ENCODE measurements around the gene PRKCE.

Gene PRKCE

GRCh38 chr2:45809205-45809604, 157.7 kb downstream of the PRKCE start:
- DNase-seq (ENCODE audit: low spot score) = no peak

GRCh38 chr2:45812011-45812500, 160.6 kb downstream of the PRKCE start:
- DNase-seq (ENCODE audit: low spot score) = no peak

DNA sequence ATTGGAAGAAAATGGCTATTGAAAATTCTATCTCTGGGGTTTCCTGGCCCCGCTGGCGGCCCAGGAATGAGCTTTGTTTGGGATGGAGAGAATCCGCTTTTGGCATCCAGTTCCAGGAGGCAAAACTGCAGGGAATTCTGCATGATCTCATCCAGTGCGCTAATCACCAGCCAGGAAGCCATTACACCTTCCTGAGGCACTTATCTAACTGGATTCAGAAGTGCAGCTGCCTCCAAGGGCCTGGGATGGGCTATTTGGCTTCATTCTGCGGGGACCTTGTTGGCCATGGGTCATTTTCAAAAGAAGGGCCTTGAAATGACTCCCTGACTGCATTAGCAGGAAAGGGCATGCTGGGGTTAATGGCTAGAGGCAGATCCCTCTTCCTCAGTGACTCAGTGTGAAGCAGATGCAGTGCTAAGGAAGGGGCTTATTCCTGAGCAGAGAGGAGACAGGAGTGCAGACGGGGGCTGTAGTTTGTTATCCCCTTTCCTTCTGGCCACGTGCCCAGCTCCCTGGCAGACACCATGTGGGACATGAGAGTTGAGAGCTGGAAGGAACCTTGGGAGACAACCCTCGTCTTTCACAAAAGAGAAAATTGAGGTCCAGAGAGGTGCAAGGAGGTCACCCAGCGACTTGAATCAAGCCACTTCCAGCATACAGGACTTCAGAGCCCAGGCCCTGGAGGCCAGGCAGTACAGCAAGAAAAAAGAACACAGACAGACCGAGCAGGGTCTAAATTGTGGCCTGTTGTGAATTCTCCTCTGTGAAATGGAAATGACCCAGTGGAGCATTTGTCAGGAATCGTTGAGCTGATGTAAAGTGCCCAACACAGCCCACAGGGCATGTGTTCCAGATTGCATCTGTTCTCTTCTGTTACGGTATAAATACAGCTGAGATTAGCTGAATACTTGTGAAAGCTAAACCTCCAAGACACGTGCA, 161.8 kb downstream of the PRKCE start:
- no peak for DNase-seq (ENCODE audit: low spot score)

GRCh38 chr2:45814488-45814887, 163.0 kb downstream of the PRKCE start:
- DNase-seq (ENCODE audit: low spot score) = no peak

DNA sequence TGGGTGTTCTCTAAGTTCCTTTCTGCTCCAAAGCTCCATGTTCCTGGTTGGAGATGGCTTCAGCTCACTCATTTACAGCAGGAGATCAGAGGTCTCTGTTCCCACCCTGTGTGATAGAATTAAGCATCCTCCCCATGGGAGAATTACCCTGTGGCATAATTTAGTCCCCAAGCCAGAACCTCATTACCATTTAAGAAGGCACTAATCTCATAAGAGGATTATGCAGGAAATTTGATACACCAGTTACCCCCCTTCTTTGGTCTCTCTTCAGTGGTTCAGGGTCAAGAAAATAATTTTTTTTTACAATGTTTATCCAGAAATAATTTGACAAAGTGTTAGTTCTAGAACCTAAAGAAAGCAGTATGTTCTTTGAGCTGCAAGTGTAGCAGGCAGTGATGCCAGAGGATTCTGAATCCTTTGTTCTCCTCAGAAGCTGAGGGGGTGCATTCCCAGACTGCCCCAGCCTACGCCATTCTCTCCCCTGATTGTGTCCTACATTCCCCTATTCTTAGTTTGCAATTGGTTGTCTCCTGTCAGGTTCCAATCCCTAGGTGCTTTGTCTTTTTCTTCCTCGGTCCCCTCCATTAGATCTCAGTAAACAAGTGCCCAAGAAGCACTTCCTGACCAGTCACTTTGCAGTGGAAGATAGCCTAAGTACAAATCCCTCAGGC, 163.6 kb downstream of the PRKCE start:
- no peak for DNase-seq (ENCODE audit: low spot score)

DNA sequence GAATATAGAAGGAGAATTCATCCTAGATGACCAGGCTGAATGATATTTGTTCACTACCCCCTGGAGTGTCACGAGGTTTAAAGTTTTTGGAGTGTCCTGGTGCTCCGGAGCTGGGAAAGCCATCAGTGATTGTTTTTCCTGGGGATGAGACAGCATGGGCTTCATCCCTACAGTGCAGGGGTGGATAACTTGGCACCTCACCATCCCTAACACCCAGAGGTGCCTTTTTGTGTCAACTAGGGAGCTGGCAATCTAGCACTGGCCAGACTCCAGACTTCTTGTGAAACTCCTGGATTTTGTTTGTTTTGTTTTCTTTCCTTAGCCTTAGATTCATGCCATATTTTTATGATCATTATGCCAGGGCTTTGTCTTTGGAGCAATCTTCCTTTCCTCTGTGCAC, 164.8 kb downstream of the PRKCE start:
- DNase-seq (ENCODE audit: low spot score) = no peak

- DNase-seq (ENCODE audit: low spot score) = no peak
These were observed 167.1 kb downstream of the PRKCE start for GRCh38 chr2:45818591-45818990.

DNA sequence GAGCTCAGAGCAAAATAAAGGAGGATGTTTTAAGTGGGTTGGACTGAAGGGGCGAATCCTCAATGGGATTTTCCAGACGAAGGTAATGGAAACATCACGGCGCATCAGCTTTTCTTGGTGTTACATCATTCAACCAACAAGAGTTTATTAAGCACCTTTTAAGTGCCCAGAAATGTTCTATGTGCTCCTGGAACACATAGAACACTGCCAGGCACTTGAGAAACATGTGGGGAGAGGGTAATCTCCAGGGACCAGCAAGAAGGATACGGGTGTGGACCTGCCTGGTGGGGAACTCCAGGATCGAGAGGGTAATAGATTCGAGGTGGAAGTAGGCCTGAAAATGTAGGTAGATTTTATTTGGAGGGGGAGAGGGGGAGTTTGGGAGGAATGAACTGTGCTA, 168.6 kb downstream of the PRKCE start:
- no peak for DNase-seq (ENCODE audit: low spot score)

- no peak for DNase-seq (ENCODE audit: low spot score)
These were observed 170.2 kb downstream of the PRKCE start for GRCh38 chr2:45821558-45822271.

- DNase-seq (ENCODE audit: low spot score) = no peak
These were observed 170.8 kb downstream of the PRKCE start for GRCh38 chr2:45822272-45822630.

GRCh38 chr2:45823723-45824206, 172.3 kb downstream of the PRKCE start:
- peak; percentile 65 for DNase-seq (ENCODE audit: low spot score)

- DNase-seq (ENCODE audit: low spot score) = no peak
These were observed 173.7 kb downstream of the PRKCE start for GRCh38 chr2:45825001-45825651.

DNA sequence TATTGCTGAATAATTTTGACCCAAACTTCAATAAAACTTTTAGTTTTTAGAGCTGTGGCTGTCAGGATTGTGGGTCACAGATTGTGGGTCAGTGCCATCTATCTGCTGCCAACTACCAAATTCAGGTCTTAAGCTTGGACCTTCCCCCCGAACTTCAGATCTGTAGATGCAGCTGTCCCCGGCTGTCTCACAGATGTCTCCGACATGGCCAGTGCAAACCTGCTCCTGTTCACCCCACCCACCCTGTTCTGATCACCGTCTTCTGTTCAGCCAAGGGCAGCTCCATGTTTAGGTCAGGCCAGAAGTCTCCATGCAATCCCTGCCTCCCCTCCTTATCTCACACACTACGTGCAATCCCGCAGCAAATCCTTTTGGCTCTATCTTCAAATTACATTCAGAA, 175.0 kb downstream of the PRKCE start:
- no peak for DNase-seq (ENCODE audit: low spot score)

GRCh38 chr2:45826884-45827635, 175.6 kb downstream of the PRKCE start:
- no peak for DNase-seq (ENCODE audit: low spot score)

GRCh38 chr2:45830322-45830721, 178.8 kb downstream of the PRKCE start:
- DNase-seq (ENCODE audit: low spot score) = no peak

- no peak for DNase-seq (ENCODE audit: low spot score)
These were observed 182.0 kb downstream of the PRKCE start for GRCh38 chr2:45833301-45833967.

GRCh38 chr2:45833968-45834344, 182.5 kb downstream of the PRKCE start:
- DNase-seq (ENCODE audit: low spot score) = no peak

DNA sequence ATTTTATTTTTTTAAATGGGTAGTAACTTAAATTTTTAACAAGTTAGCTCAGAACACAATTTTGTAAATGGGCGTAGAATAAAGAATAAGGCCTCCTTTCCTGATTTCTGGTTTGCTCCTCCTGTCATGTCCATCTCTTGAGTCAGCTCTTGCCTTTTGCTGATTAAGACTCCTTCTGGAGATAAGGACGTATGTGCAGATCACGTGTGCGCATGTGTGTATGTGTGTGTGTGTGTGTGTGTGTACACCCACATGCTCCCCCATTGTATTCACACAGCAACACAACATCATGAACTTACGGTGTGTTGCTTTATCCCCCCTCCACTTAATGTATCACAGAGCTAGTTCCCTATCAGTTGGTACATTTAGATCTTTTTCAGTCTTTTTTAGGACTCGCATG, 182.9 kb downstream of the PRKCE start:
- DNase-seq (ENCODE audit: low spot score) = no peak

DNA sequence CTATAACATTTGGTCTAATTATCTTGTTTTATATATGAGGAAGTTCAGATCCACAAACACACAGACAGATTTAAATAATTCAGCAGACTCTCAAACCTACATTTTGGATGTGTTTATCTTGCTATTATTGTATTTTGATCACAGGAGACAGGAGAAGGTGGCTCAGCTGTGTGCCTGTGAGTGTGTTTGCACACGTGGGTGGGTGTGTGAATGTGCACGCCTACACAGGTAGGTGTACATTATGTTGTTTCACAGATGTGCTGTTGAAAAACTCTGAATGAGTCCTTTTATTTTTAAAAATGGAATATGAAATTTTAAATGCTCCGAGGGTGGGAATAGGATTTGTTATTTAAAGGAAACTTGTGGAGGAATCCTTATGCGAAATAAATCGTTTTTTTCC, 183.4 kb downstream of the PRKCE start:
- DNase-seq (ENCODE audit: low spot score) = no peak

DNA sequence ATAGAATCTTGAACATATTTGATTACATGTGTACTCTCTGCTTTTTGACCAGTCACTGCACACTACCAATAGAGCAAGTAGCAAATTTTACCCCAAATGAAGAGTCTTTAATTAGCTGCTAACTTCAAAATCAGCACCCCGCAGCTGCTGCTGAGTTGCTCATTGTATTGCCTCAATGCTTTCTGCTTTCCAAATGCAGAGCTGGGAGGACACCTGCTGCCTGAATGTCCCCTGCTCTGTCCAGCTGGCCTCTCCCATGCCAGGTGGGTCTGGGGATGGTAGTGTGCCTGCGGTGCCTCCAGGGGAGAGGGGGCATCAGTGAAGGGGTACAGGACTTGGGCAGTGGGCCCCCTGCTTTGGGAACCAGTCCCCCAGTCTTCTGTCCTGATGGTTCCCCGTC, 184.8 kb downstream of the PRKCE start:
- no peak for DNase-seq (ENCODE audit: low spot score)

DNA sequence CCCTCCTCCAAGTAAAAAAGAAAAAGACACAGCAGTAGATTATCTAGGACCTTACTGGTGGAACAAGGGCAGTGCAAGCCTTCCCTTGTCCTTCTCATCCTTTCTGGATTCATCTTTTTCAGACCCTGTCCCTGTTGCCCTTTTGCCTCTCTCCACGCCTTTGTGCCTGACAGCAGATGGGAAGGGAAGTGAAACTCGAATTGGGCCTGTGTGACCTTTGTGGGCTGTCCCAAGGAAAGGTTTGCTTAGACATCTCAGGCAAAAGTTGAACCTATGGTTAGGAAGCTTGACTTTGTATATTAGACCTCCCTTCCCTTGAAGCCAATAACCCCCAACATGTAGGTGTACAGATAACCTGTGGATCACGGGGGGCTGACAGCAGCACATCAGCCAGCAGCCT, 185.3 kb downstream of the PRKCE start:
- DNase-seq (ENCODE audit: low spot score) = no peak

Measured in putamen (tissue), 1 donor.